H9 (cell line): Measurements from ENCODE around the gene WNT3A. TPM values are rescaled to one million over a fixed set of nuclear protein-coding genes. Genes with fewer than 3 reads are reported as not detected.

Experiments used
- DNase-seq: peaks from one replicate; pipeline ENCODE4 v3.0.0-alpha.2; 2017
- H2AFZ ChIP-seq: one replicate; pipeline ENCODE4 v1.6.1; 2013; ENCODE audit warnings: mild to moderate bottlenecking, low read length, control low read depth, moderate library complexity
- H2AK5ac ChIP-seq: 2 replicates; pipeline ENCODE4 v1.6.1; 2013; ENCODE audit warnings: low read length, control low read depth, mixed read lengths; ENCODE audit not compliant: insufficient read length
- H2BK120ac ChIP-seq: one replicate; pipeline ENCODE4 v1.6.1; 2013; ENCODE audit warnings: low read depth, mild to moderate bottlenecking, low read length, control low read depth, inconsistent platforms; ENCODE audit not compliant: poor library complexity, severe bottlenecking
- H2BK12ac ChIP-seq: 2 replicates; pipeline ENCODE4 v1.6.1; 2013; ENCODE audit warnings: low read length, control low read depth, mixed read lengths, low read depth; ENCODE audit not compliant: insufficient read length
- H2BK15ac ChIP-seq: 2 replicates; pipeline ENCODE4 v1.6.1; 2013; ENCODE audit warnings: low read depth, low read length, control low read depth
- H2BK20ac ChIP-seq: one replicate; pipeline ENCODE4 v1.6.1; 2013; ENCODE audit warnings: low read depth, mild to moderate bottlenecking, low read length, control low read depth, inconsistent platforms; ENCODE audit not compliant: poor library complexity, severe bottlenecking
- H2BK5ac ChIP-seq: 2 replicates; pipeline ENCODE4 v1.6.1; 2013; ENCODE audit warnings: low read length, control low read depth, mixed read lengths; ENCODE audit not compliant: insufficient read length
- H3K14ac ChIP-seq: 2 replicates; pipeline ENCODE4 v1.6.1; 2013; ENCODE audit warnings: low read length, control low read depth; ENCODE audit not compliant: insufficient read depth
- H3K18ac ChIP-seq: 2 replicates; pipeline ENCODE4 v1.6.1; 2013; ENCODE audit warnings: low read depth, mild to moderate bottlenecking, mixed read lengths, low read length, control low read depth; ENCODE audit not compliant: insufficient read length
- H3K23ac ChIP-seq: 2 replicates; pipeline ENCODE4 v1.6.1; 2013; ENCODE audit warnings: low read length, control low read depth, mixed read lengths, low read depth; ENCODE audit not compliant: insufficient read length
- H3K23me2 ChIP-seq: 2 replicates; pipeline ENCODE4 v1.6.1; 2013; ENCODE audit warnings: low read depth, mild to moderate bottlenecking, mixed read lengths, low read length, control low read depth; ENCODE audit not compliant: insufficient read length, poor library complexity, severe bottlenecking
- H3K27ac ChIP-seq: 2 replicates; pipeline ENCODE4 v1.5.1; 2013; ENCODE audit warnings: low read length, control low read depth, mixed read lengths, low read depth; ENCODE audit not compliant: insufficient read length
- H3K27me3 ChIP-seq: 2 replicates; pipeline ENCODE4 v1.6.1; 2013; ENCODE audit warnings: low read length, control low read depth, inconsistent platforms; ENCODE audit not compliant: insufficient read depth
- H3K4ac ChIP-seq: 2 replicates; pipeline ENCODE4 v1.6.1; 2013; ENCODE audit warnings: low read depth, mild to moderate bottlenecking, control low read depth, inconsistent platforms, low read length, moderate library complexity
- H3K4me1 ChIP-seq: 2 replicates; pipeline ENCODE4 v1.6.1; 2013; ENCODE audit warnings: low read length, control low read depth, inconsistent platforms; ENCODE audit not compliant: insufficient read depth
- H3K4me2 ChIP-seq: 2 replicates; pipeline ENCODE4 v1.6.1; 2013; ENCODE audit warnings: low read length, control low read depth, mixed read lengths; ENCODE audit not compliant: insufficient read length, insufficient read depth
- H3K56ac ChIP-seq: 2 replicates; pipeline ENCODE4 v1.6.1; 2013; ENCODE audit warnings: low read depth, mild to moderate bottlenecking, mixed read lengths, low read length, control low read depth; ENCODE audit not compliant: insufficient read length
- H3K79me1 ChIP-seq: 2 replicates; pipeline ENCODE4 v1.6.1; 2013; ENCODE audit warnings: low read depth, mild to moderate bottlenecking, moderate library complexity, low read length, control low read depth, inconsistent platforms; ENCODE audit not compliant: insufficient read depth, poor library complexity, severe bottlenecking
- H3K79me2 ChIP-seq: 2 replicates; pipeline ENCODE4 v1.6.1; 2013; ENCODE audit warnings: low read length, control low read depth, inconsistent platforms; ENCODE audit not compliant: insufficient read depth
- H3K9ac ChIP-seq: 2 replicates; pipeline ENCODE4 v1.6.1; 2013; ENCODE audit warnings: low read length, control low read depth, mixed read lengths; ENCODE audit not compliant: insufficient read length; ENCODE audit errors: extremely low read depth
- H3K9me3 ChIP-seq: one replicate; pipeline ENCODE4 v1.6.1; 2013; ENCODE audit warnings: low read depth, low read length, inconsistent platforms; ENCODE audit not compliant: control insufficient read depth
- H3T11ph ChIP-seq: one replicate; pipeline ENCODE4 v1.6.1; 2013; ENCODE audit warnings: mild to moderate bottlenecking, low read length, control low read depth, inconsistent platforms
- H4K20me1 ChIP-seq: one replicate; pipeline ENCODE4 v1.6.1; 2013; ENCODE audit not compliant: control insufficient read depth, insufficient read length, insufficient read depth
- H4K5ac ChIP-seq: 2 replicates; pipeline ENCODE4 v1.6.1; 2013; ENCODE audit warnings: low read depth, mild to moderate bottlenecking, mixed read lengths, low read length, control low read depth; ENCODE audit not compliant: insufficient read length
- H4K8ac ChIP-seq: replicated peaks from 2 replicates; pipeline ENCODE4 v1.6.1; 2013; ENCODE audit warnings: low read length, control low read depth, mixed read lengths, low read depth; ENCODE audit not compliant: insufficient read length
- H4K91ac ChIP-seq: 2 replicates; pipeline ENCODE4 v1.6.1; 2013; ENCODE audit warnings: low read depth, mild to moderate bottlenecking, moderate library complexity, mixed read lengths, low read length, control low read depth; ENCODE audit not compliant: insufficient read length
- H3K27ac Mint-ChIP-seq, 3 experiments: 2 replicates in 2 of 3; 3 replicates in 1 of 3; pipeline ENCODE4 v1.8.0; 2020 to 2021; ENCODE audit warnings: mixed read lengths in 3 of 3, mild to moderate bottlenecking in 1 of 3, moderate library complexity in 1 of 3
- H3K27me3 Mint-ChIP-seq: 2 replicates; pipeline ENCODE4 v1.8.0; 2021; ENCODE audit warnings: low read depth, mild to moderate bottlenecking, moderate library complexity, mixed read lengths
- H3K36me3 Mint-ChIP-seq, 3 experiments: 2 replicates in 2 of 3; 3 replicates in 1 of 3; pipeline ENCODE4 v1.8.0; 2020 to 2021; ENCODE audit warnings: low read depth in 3 of 3, mixed read lengths in 3 of 3; ENCODE audit not compliant: insufficient read depth in 1 of 3
- H3K4me1 Mint-ChIP-seq, 2 experiments: 2 replicates each; pipeline ENCODE4 v1.8.0; 2020; ENCODE audit warnings: mixed read lengths in 2 of 2
- H3K4me3 Mint-ChIP-seq, 2 experiments: 2 replicates in 1 of 2; 3 replicates in 1 of 2; pipeline ENCODE4 v1.8.0; 2020 to 2021; ENCODE audit warnings: mild to moderate bottlenecking in 2 of 2, mixed read lengths in 2 of 2, moderate library complexity in 1 of 2
- H3K9me3 Mint-ChIP-seq, 2 experiments: 2 replicates in 1 of 2; 3 replicates in 1 of 2; pipeline ENCODE4 v1.8.0; 2020; ENCODE audit warnings: mild to moderate bottlenecking in 2 of 2, mixed read lengths in 2 of 2, moderate library complexity in 1 of 2
- CTCF ChIP-seq: fragments of 200-600 bp; sonication (generic); conservative IDR thresholded peaks from 3 replicates; pipeline ENCODE4 v1.8.0; 2021; ENCODE audit warnings: antibody characterized with exemption, mild to moderate bottlenecking
- WGBS: extraction: QIAGEN DNeasy Blood & Tissue Kit; methylation state at CpG from one replicate; pipeline ENCODE4 v1.1.7; 2013; ENCODE audit warnings: missing lambda C conversion rate, low lambda C conversion rate, mixed read lengths; ENCODE audit not compliant: insufficient read length; ENCODE audit errors: extremely low coverage; 5-methylcytosine and 5-hydroxymethylcytosine counted together
- total RNA-seq: library from RNA; stranded (reverse); gene quantifications from 2 replicates; pipeline ENCODE4 v1.2.1, GENCODE V29; 2021

The WNT3A gene
- total RNA-seq, 1 experiment from 2014 or later, result 0.17 TPM

GRCh38 chr1:228107636-228108035, 100.8 kb downstream of the WNT3A start:
- Histone ChIP-seq H4K20me1 (no peaks in the 10 kb centered on the region), H3K27ac (no peak overlapping the region), H2BK15ac (no peak overlapping the region), H3K14ac (no peak overlapping the region), H2AK5ac (no peak overlapping the region), H3K18ac (no peak overlapping the region), H3K56ac (no peak overlapping the region), H2BK12ac (no peak overlapping the region), H3K9me3 (no peaks in the 10 kb centered on the region), H2BK5ac (no peak overlapping the region), H3T11ph (no peak overlapping the region), H3K79me2 (no peaks in the 10 kb centered on the region), H4K8ac (no peak overlapping the region), H3K4ac (no peak overlapping the region), H3K23me2 (peaks cover 10% of the 10 kb centered on the region), H2BK120ac (no peak overlapping the region), H2BK20ac (no peak overlapping the region), H3K4me1 (no peaks in the 10 kb centered on the region), H3K4me2 (no peak overlapping the region), H4K91ac (no peak overlapping the region), H4K5ac (no peak overlapping the region), H2AFZ (no peak overlapping the region), H3K9ac (no peak overlapping the region), H3K79me1 (peaks cover 3% of the 10 kb centered on the region), H3K23ac (no peak overlapping the region), H3K27me3 (no peaks in the 10 kb centered on the region)
- H3K4me1 Mint-ChIP-seq, result peaks cover 21 to 22% of the 10 kb centered on the region in 2 experiments
- H3K27ac Mint-ChIP-seq, result no peak overlapping the region
- H3K36me3 Mint-ChIP-seq, result peaks cover 15 to 19% (median 16%) of the 10 kb centered on the region in 3 experiments; a peak in 6 of 7 replicates
- TF ChIP-seq CTCF, result no peak
- no peak for DNase-seq
- peak overlapping the region; percentile 88 to 95 for H3K4me3 Mint-ChIP-seq
- no CpG with 5 or more reads among the region's 19 CpGs for WGBS
- H3K9me3 Mint-ChIP-seq, result no peaks in the 10 kb centered on the region
- peaks cover 19% of the 10 kb centered on the region for H3K27me3 Mint-ChIP-seq
